Naive B cell (primary cell): ENCODE results near the gene IKZF3. TPM values are rescaled to one million over a fixed set of nuclear protein-coding genes. Genes with fewer than 3 reads are reported as not detected.
"Not testable (repeated sequence)": the region's sequence is repeated elsewhere in the genome, so short reads cannot be mapped to it uniquely, and the experiment has no call there.

Source experiments
- ATAC-seq, 2 donors: fragments of 150-1000 bp; cut with Tn5 transposase; 2 replicates each; pipeline ENCODE4 v1.10.0; 2021; ENCODE audit warnings: low read depth in 2 of 2, mild to moderate bottlenecking in 2 of 2, moderate library complexity in 2 of 2
- DNase-seq: peaks from one replicate; pipeline ENCODE4 v3.0.0; 2022
- H3K27ac Mint-ChIP-seq, 6 donors: one replicate each; pipeline ENCODE4 v1.8.0; 2020 to 2022; ENCODE audit warnings: mild to moderate bottlenecking in 6 of 6, mixed read lengths in 6 of 6, moderate library complexity in 5 of 6, inconsistent platforms in 2 of 6
- H3K27me3 Mint-ChIP-seq, 3 donors: one replicate each; pipeline ENCODE4 v1.8.0; 2021 to 2022; ENCODE audit warnings: mixed read lengths in 3 of 3, mild to moderate bottlenecking in 1 of 3
- H3K36me3 Mint-ChIP-seq, 2 donors: one replicate each; pipeline ENCODE4 v1.8.0; 2020 to 2022; ENCODE audit warnings: mixed read lengths in 2 of 2, inconsistent platforms in 1 of 2, mild to moderate bottlenecking in 1 of 2
- H3K4me1 Mint-ChIP-seq, 3 donors: one replicate each; pipeline ENCODE4 v1.8.0; 2020 to 2022; ENCODE audit warnings: mixed read lengths in 3 of 3, inconsistent platforms in 1 of 3, mild to moderate bottlenecking in 1 of 3, moderate library complexity in 1 of 3
- H3K4me3 Mint-ChIP-seq, 8 donors: one replicate each; pipeline ENCODE4 v1.8.0; 2020 to 2022; ENCODE audit warnings: mild to moderate bottlenecking in 8 of 8, mixed read lengths in 8 of 8, moderate library complexity in 8 of 8, inconsistent platforms in 2 of 8
- H3K9me3 Mint-ChIP-seq, 7 donors: one replicate each; pipeline ENCODE4 v1.8.0; 2020 to 2022; ENCODE audit warnings: mixed read lengths in 7 of 7, mild to moderate bottlenecking in 5 of 7, inconsistent platforms in 2 of 7, moderate library complexity in 1 of 7
- polyA plus RNA-seq, 6 donors: library from polyadenylated mRNA; unstranded; fragments of 300-500 nt; fragmentation: Illumina TruSeq; gene quantifications; one replicate each; pipeline ENCODE4 v1.2.3, GENCODE V29; 2021; ENCODE audit warnings: low read depth in 6 of 6

Gene IKZF3
- polyA plus RNA-seq, 6 donors from 2014 or later = 0.75 to 127 (median 39.8) TPM

DNA sequence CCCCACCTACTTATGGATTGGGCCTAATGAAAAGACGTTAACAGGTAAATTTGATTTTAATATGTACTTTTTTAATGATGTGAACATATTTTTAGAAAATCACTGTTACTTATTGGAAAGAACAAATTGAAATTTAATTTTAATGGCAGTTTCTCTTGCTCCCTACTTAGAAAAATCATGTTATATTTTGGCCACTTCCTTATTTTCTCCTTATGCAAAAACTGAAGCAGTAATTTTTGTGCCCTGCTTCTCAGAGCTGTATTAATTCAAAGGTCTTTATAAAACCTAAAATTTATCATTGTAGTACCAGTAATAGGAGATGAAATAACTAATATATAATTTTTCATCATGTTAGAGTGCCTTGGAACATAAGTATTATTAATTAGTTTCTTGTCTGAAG lies 6.7 kb upstream of the IKZF3 start:
- Mint-ChIP-seq H3K9me3 (peaks cover 0 to 9% (median 2%) of the 10 kb centered on the region in 7 donors), H3K27ac (peak overlapping the region in 2 of 6 donors; percentile 21 to 49), H3K36me3 (no peaks in the 10 kb centered on the region), H3K4me3 (peak overlapping the region in 2 of 8 donors; percentile 13 to 25), H3K27me3 (no peaks in the 10 kb centered on the region), H3K4me1 (peaks cover 37 to 68% (median 38%) of the 10 kb centered on the region in 3 donors)
- no peak for ATAC-seq
- DNase-seq = no peak

DNA sequence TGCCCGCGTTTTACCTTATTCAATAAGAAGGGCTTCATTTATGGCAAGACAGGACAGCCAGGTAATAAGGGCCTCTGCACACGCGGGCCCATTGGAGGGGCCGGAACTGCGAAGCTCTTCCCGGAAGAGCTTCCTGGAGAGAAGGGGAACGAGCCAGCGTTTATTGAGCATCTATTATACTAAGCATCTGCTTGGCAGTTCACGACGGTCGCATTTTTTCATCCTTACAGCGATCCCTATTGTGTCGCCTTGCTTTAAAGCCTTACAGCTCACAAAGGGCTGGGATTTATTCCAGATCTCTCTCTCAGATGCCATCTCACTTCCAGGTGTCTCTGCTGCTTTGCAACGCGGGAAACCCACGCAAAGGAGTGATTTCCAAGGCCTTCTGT lies 4.4 kb upstream of the IKZF3 start:
- Mint-ChIP-seq H3K4me3 (peak overlapping the region in 7 of 8 donors; percentile 44 to 98 (median 73)), H3K27me3 (no peaks in the 10 kb centered on the region), H3K9me3 (peaks cover 0 to 9% (median 2%) of the 10 kb centered on the region in 7 donors), H3K4me1 (peaks cover 46 to 68% (median 54%) of the 10 kb centered on the region in 3 donors), H3K36me3 (peaks cover 3 to 5% of the 10 kb centered on the region in 2 donors), H3K27ac (peak overlapping the region; percentile 92 to 98 (median 96))
- DNase-seq (no peak), ATAC-seq (no peak)

- ATAC-seq (no peak), DNase-seq (peak; percentile 19)
- peaks cover 43 to 67% (median 53%) of the 10 kb centered on the region in 3 donors for H3K4me1 Mint-ChIP-seq
- peaks cover 8 to 11% of the 10 kb centered on the region in 2 donors for H3K36me3 Mint-ChIP-seq
- peak within 1 kb of the TSS; percentile 95 to 99 (median 96) for H3K27ac Mint-ChIP-seq
- H3K4me3 Mint-ChIP-seq = peak within 1 kb of the TSS; percentile 60 to 98 (median 77)
- H3K27me3 Mint-ChIP-seq = no peaks in the 10 kb centered on the region
- H3K9me3 Mint-ChIP-seq = peaks cover 0 to 9% (median 2%) of the 10 kb centered on the region in 7 donors
Measured at GRCh38 chr17:39867880-39868553, 3.9 kb upstream of the IKZF3 start, which contains the start of gene ZPBP2. ZPBP2 (plus strand) TSS chr17:39868202; CDS start chr17:39868355, 153 bp downstream.

- ATAC-seq (peak; percentile 36 to 41), DNase-seq (peak; percentile 50)
- peaks cover 8 to 11% of the 10 kb centered on the region in 2 donors for H3K36me3 Mint-ChIP-seq
- H3K27ac Mint-ChIP-seq = peak overlapping the region; percentile 89 to 99 (median 96)
- peak overlapping the region; percentile 56 to 98 (median 77) for H3K4me3 Mint-ChIP-seq
- H3K9me3 Mint-ChIP-seq = peaks cover 0 to 9% (median 2%) of the 10 kb centered on the region in 7 donors
- peaks cover 40 to 62% (median 49%) of the 10 kb centered on the region in 3 donors for H3K4me1 Mint-ChIP-seq
- H3K27me3 Mint-ChIP-seq = no peaks in the 10 kb centered on the region
Measured at GRCh38 chr17:39867084-39867879, 3.2 kb upstream of the IKZF3 start.

DNA sequence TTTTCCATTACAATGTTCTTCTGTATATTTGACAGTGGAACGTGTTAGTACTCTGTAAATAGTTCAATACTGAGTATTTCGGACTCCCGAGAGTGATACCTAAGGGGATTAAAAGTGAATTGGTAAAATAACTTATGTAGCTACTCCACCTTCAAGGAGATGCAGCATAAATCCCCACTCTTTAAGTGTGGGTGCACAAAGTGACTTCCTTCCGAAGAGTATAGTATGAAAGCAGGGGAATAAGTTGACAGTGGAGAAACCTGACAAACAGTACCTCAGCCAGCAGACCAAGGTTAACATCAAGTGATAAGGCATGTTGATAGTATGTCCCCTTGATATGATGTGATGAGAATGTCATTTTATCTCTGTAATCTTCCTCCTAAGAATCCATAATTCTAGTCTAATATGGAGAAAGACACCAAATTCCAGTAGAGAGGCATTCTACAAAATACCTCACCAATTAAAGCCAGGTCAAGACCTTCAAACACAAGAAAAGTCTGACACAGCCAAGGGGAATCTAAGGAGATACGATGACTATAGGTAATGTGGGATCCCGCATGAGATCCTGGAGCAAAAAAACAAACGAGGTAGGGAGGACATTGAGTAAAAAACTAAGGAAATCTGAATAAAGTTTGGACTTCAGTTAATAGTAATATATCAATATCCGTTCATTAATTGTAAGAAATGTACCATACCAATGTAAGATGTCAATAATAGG lies 2.1 kb upstream of the IKZF3 start:
- peak overlapping the region; percentile 47 to 99 (median 97) for H3K4me3 Mint-ChIP-seq
- peaks cover 11% of the 10 kb centered on the region in 2 donors for H3K36me3 Mint-ChIP-seq
- no peak for DNase-seq
- peaks cover 45 to 54% (median 52%) of the 10 kb centered on the region in 3 donors for H3K4me1 Mint-ChIP-seq
- ATAC-seq = no peak
- peaks cover 0 to 9% (median 2%) of the 10 kb centered on the region in 7 donors for H3K9me3 Mint-ChIP-seq
- no peaks in the 10 kb centered on the region for H3K27me3 Mint-ChIP-seq
- peak overlapping the region; percentile 8 to 99 (median 96) for H3K27ac Mint-ChIP-seq

GRCh38 chr17:39863244-39863917 lies 731 bp downstream of the IKZF3 start:
- Mint-ChIP-seq H3K4me3 (peak overlapping the region; percentile 95 to 99 (median 97)), H3K27ac (peak overlapping the region; percentile 88 to 99 (median 96)), H3K4me1 (peaks cover 44 to 51% (median 45%) of the 10 kb centered on the region in 3 donors), H3K27me3 (no peaks in the 10 kb centered on the region), H3K36me3 (peaks cover 11 to 14% of the 10 kb centered on the region in 2 donors), H3K9me3 (peaks cover 0 to 4% (median 0%) of the 10 kb centered on the region in 7 donors)
- DNase-seq = no peak
- ATAC-seq = peak; percentile 1 to 2

GRCh38 chr17:39861235-39861634 lies 2.9 kb downstream of the IKZF3 start:
- Mint-ChIP-seq H3K4me3 (peak overlapping the region; percentile 88 to 99 (median 97)), H3K27me3 (no peaks in the 10 kb centered on the region), H3K4me1 (peaks cover 34 to 47% (median 38%) of the 10 kb centered on the region in 3 donors), H3K9me3 (no peaks in the 10 kb centered on the region), H3K27ac (peak overlapping the region; percentile 88 to 98 (median 94)), H3K36me3 (peaks cover 11 to 14% of the 10 kb centered on the region in 2 donors)
- ATAC-seq = no peak
- no peak for DNase-seq

DNA sequence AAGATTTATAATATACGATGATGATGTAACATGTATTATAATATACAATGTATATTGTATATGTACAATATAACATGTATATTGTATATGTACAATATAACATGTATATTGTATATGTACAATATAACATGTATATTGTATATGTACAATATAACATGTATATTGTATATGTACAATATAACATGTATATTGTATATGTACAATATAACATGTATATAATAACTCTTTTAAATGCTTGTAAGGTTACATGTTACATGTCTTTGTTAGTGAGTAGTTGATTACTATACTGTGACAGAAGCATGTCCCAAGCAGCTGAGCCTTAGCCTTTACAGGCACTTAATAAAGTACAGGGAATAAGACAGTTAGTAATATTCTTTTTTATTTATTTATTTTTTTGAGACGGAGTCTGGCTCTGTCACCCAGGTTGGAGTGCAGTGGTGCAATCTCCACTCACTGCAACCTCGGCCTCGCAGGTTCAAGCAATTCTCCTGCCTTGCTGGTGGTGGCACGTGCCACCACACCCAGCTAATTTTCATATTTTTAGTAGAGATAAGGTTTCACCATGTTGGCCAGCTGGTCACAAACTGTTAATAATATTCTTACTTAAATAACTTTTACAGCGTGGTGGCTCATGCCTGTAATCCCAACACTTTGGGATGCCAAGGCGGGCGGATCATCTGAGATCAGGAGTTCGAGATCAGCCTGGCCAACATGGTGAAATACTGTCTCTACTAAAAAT lies 8.0 kb downstream of the IKZF3 start:
- ATAC-seq = not testable (repeated sequence)
- Mint-ChIP-seq H3K27ac (peak overlapping the region in 3 of 6 donors; percentile 2 to 47 (median 30)), H3K4me3 (peak overlapping the region in 2 of 8 donors; percentile 9 to 16)

DNA sequence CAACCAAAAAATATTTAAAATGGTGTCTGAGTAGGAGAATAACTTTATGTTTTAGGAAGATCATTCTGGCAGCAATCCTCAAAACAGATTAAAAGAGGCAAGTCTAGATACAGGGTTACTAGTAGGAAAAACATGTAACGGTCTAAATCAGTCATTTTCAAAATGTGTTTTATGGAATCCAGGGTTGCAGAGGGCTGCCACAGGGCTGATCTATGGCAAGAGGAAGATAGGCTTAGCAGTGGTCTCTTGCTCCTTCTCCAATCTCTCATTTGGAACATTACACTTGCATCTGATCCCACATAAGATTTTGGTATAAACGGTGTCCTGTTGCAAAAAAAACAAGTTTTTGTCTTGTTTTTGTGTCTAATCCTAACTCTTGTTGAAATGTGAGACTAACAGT lies 9.2 kb downstream of the IKZF3 start:
- Mint-ChIP-seq H3K36me3 (peaks cover 8% of the 10 kb centered on the region in 2 donors), H3K27me3 (no peaks in the 10 kb centered on the region), H3K4me1 (peaks cover 45 to 69% (median 45%) of the 10 kb centered on the region in 3 donors), H3K27ac (peak overlapping the region; percentile 14 to 80 (median 68)), H3K4me3 (peak overlapping the region in 6 of 8 donors; percentile 5 to 50 (median 30)), H3K9me3 (no peaks in the 10 kb centered on the region)
- DNase-seq (no peak), ATAC-seq (no peak)

More for the DNA sequence above, 8.0 kb downstream of the IKZF3 start:
- DNase-seq, H3K27me3 Mint-ChIP-seq, H3K36me3 Mint-ChIP-seq, H3K9me3 Mint-ChIP-seq: not testable (repeated sequence)
- H3K4me1 Mint-ChIP-seq = peaks cover 46 to 76% (median 48%) of the 10 kb centered on the region in 3 donors

- H3K27me3 Mint-ChIP-seq = no peaks in the 10 kb centered on the region
- peak overlapping the region; percentile 6 to 87 (median 66) for H3K27ac Mint-ChIP-seq
- ATAC-seq (no peak), DNase-seq (no peak)
- H3K4me3 Mint-ChIP-seq = peak overlapping the region in 7 of 8 donors; percentile 0 to 73 (median 53)
- H3K4me1 Mint-ChIP-seq = peaks cover 57 to 71% (median 65%) of the 10 kb centered on the region in 3 donors
- H3K36me3 Mint-ChIP-seq = peaks cover 8 to 13% of the 10 kb centered on the region in 2 donors
- H3K9me3 Mint-ChIP-seq = no peaks in the 10 kb centered on the region
Measured at GRCh38 chr17:39852239-39852638, 11.9 kb downstream of the IKZF3 start.

GRCh38 chr17:39850186-39850585 lies 13.9 kb downstream of the IKZF3 start:
- not testable (repeated sequence) for DNase-seq, H3K27me3 Mint-ChIP-seq, H3K9me3 Mint-ChIP-seq, ATAC-seq, H3K4me3 Mint-ChIP-seq, H3K27ac Mint-ChIP-seq
- Mint-ChIP-seq H3K36me3 (peaks cover 8 to 13% of the 10 kb centered on the region in 2 donors), H3K4me1 (peaks cover 56 to 81% (median 70%) of the 10 kb centered on the region in 3 donors)

DNA sequence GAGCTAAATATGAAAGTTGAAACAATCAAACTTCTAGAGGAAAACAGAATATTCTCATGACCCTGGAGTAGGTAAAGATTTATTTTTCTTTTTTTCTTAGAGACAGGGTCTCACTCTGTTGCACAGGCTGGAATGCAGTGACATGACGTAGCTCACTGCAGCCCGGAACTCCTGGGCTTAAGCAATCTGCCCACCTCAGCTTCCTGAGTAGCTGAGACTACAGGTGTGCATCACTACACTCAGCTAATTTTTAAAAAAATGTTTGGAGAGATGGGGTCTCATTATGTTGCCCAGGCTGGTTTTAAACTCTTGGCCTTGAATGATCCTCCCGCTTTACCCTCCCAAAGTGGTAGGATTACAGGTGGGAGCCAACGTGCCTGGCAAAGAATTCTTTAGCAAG lies 15.5 kb downstream of the IKZF3 start:
- Mint-ChIP-seq H3K36me3 (peaks cover 0 to 22% of the 10 kb centered on the region in 2 donors), H3K27ac (peak overlapping the region; percentile 38 to 92 (median 63)), H3K9me3 (no peaks in the 10 kb centered on the region), H3K27me3 (no peaks in the 10 kb centered on the region), H3K4me3 (peak overlapping the region; percentile 41 to 83 (median 76)), H3K4me1 (peaks cover 54 to 81% (median 75%) of the 10 kb centered on the region in 3 donors)
- ATAC-seq (peak; percentile 85 to 86), DNase-seq (no peak)
